Parathyroid adenoma (tissue), 2 donors: Measurements from ENCODE around the gene STIM1.
A peak's percentile ranks its signal among the peaks of the same experiment; 100 is the strongest.

Source experiments
- H2AFZ ChIP-seq: fragments of 300-600 bp; sonication (generic); one replicate; pipeline ENCODE4 v1.7.0; 2017; ENCODE audit warnings: antibody characterized with exemption, mild to moderate bottlenecking
- H3K27ac ChIP-seq: fragments of 300-600 bp; sonication (generic); one replicate; pipeline ENCODE4 v1.7.0; 2017
- H3K27me3 ChIP-seq: fragments of 300-600 bp; sonication (generic); one replicate; pipeline ENCODE4 v1.7.0; 2017; ENCODE audit warnings: low read length; ENCODE audit not compliant: control insufficient read depth, insufficient read depth
- H3K36me3 ChIP-seq: fragments of 300-600 bp; sonication (generic); one replicate; pipeline ENCODE4 v1.7.0; 2017; ENCODE audit warnings: low read length; ENCODE audit not compliant: control insufficient read depth, insufficient read depth
- H3K4me1 ChIP-seq: fragments of 300-600 bp; sonication (generic); one replicate; pipeline ENCODE4 v1.7.0; 2017; ENCODE audit warnings: control low read depth
- H3K4me2 ChIP-seq: fragments of 300-600 bp; sonication (generic); one replicate; pipeline ENCODE4 v1.7.0; 2017; ENCODE audit warnings: low read length
- H3K4me3 ChIP-seq: fragments of 300-600 bp; sonication (generic); one replicate; pipeline ENCODE4 v1.7.0; 2017; ENCODE audit warnings: low read depth, low read length
- H3K79me2 ChIP-seq: fragments of 300-600 bp; sonication (generic); one replicate; pipeline ENCODE4 v1.7.0; 2017; ENCODE audit warnings: control low read depth
- H3K9ac ChIP-seq: fragments of 300-600 bp; sonication (generic); one replicate; pipeline ENCODE4 v1.7.0; 2017; ENCODE audit warnings: mild to moderate bottlenecking
- H3K9me3 ChIP-seq: fragments of 300-600 bp; sonication (generic); one replicate; pipeline ENCODE4 v1.7.0; 2017; ENCODE audit warnings: low read length; ENCODE audit not compliant: control insufficient read depth
- TF ChIP-seq, protein P1 (sequence below): fragments of 300-600 bp; sonication (generic); IDR thresholded peaks from one replicate; pipeline ENCODE4 v1.7.0; 2017; ENCODE audit warnings: antibody characterized with exemption, mild to moderate bottlenecking
- donor health status: primary hyperparathyroidism.

STIM1 gene

DNA sequence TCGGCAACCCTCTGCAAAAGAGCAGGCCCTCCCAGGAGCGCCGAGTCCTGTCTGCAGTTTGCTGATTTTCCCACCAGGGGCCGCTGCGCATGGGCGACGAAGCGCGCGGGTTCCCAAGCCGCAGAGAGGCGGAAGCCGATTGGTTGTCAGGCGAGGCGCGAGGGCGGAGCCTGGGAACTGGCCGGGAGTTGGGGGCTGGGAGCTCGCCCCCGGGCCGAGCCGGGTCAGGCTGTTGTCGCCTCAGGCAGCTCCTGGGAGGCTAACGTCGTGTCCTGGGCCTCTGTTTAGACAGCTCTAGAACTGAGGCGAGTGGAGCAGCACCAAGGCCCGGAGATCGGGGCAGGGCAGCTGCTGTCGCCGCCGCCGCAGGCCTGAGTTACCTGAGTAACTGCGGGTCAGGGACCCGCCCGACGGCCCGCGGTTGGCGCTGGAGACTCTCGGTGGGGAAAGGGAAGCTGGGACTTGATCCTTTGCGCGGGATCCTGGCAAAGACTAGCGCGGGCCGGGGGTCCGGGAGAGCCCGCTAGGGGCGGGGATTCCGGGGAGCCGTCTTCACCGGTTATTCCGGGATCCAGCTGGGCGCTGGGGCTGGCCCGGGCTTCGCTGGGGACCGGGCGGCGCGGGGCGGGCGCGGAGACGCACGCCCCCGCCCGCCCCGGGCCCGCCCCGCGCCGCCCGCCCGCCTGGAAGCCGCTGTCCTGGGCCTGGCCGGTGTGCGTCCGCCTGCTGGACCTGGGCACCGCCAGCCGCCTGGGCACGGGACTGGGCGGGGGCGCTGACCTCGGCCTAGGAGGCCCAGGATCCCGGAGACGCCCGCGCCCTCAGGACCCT is at the start of gene STIM1:
STIM1 (plus strand) TSS at position 688 of the 831 bp plus-strand sequence. CDS start 607 bp downstream, outside the sequence.
- TF ChIP-seq, protein P1, sequence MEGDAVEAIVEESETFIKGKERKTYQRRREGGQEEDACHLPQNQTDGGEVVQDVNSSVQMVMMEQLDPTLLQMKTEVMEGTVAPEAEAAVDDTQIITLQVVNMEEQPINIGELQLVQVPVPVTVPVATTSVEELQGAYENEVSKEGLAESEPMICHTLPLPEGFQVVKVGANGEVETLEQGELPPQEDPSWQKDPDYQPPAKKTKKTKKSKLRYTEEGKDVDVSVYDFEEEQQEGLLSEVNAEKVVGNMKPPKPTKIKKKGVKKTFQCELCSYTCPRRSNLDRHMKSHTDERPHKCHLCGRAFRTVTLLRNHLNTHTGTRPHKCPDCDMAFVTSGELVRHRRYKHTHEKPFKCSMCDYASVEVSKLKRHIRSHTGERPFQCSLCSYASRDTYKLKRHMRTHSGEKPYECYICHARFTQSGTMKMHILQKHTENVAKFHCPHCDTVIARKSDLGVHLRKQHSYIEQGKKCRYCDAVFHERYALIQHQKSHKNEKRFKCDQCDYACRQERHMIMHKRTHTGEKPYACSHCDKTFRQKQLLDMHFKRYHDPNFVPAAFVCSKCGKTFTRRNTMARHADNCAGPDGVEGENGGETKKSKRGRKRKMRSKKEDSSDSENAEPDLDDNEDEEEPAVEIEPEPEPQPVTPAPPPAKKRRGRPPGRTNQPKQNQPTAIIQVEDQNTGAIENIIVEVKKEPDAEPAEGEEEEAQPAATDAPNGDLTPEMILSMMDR, result peak; percentile 93
- Histone ChIP-seq H3K9me3 (no peaks in the 10 kb centered on the region), H3K36me3 (no peaks in the 10 kb centered on the region), H3K27me3 (no peaks in the 10 kb centered on the region), H3K79me2 (peaks cover 20% of the 10 kb centered on the region), H3K27ac (peak within 1 kb of the TSS; percentile 97), H3K4me1 (peaks cover 11% of the 10 kb centered on the region), H3K9ac (peak within 1 kb of the TSS; percentile 74), H2AFZ (peak within 1 kb of the TSS; percentile 98), H3K4me3 (peak within 1 kb of the TSS; percentile 83), H3K4me2 (peak within 1 kb of the TSS; percentile 81)

DNA sequence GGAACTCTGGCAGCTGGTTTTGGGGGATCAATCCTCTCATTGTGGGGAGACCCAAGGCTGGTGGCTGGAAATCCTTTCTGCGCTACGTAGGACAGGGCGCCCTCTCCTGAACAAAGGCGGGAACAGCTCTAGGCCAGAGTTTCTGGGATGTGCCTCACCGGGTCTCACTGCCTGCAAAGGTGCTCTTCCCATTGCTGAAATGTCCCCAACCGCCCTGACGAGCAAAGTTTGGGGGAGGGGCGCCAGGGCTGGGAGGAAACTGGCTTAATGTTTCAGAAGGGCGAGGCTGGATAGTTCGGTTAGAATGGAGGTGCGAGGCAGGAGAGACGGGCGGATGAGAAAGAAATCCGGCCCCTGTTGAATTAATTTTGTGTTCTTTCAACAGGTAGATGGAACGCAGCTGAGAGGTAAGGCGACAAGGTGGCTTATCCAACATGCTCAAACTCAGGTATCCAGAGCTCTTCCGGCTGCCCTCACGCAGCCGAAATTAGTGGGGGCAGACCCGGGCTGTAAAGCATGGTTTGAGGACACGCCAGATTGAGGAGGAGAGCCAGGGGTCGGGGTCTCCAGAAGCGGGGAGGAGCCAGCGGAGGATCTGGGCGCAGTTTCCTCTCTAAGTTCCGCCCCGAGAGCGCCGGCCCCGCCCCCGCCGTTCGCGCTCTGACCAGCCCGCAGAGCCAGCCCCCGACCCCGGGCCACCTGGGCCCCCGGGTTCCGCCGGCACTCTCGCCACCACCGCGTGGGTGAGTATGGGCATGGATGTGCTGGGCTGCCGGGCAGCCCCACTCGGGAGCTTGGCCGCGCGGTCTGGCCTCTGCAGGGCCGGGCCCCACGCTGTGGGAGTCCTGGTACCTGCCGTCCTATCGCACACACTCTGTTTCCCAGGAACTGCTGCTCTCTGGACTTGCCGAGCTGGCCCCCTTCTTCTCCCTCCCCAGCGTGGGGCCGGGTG is 47.3 kb upstream of the STIM1 start, which contains the start of gene PGAP2:
PGAP2 (plus strand) TSS at position 652 of the 952 bp plus-strand sequence. CDS start 2,700 bp downstream, outside the sequence.
- H2AFZ ChIP-seq, result peak within 1 kb of the TSS; percentile 82

GRCh38 chr11:3808861-3809623 is 46.4 kb upstream of the STIM1 start:
- Histone ChIP-seq H2AFZ (peak overlapping the region; percentile 82), H3K79me2 (no peaks in the 10 kb centered on the region), H3K4me1 (no peaks in the 10 kb centered on the region), H3K36me3 (no peaks in the 10 kb centered on the region), H3K4me2 (peak overlapping the region; percentile 78), H3K9ac (no peak overlapping the region), H3K9me3 (no peaks in the 10 kb centered on the region), H3K27me3 (no peaks in the 10 kb centered on the region), H3K4me3 (peak overlapping the region; percentile 62), H3K27ac (no peak overlapping the region)
- TF ChIP-seq, protein P1, result peak; percentile 32

More for the DNA sequence above, 47.3 kb upstream of the STIM1 start, which contains the start of gene PGAP2:
- Histone ChIP-seq H3K4me3 (peak within 1 kb of the TSS; percentile 62), H3K79me2 (no peaks in the 10 kb centered on the region), H3K36me3 (no peaks in the 10 kb centered on the region), H3K9me3 (no peaks in the 10 kb centered on the region), H3K4me2 (peak within 1 kb of the TSS; percentile 78), H3K27ac (no peak within 1 kb of the TSS), H3K4me1 (no peaks in the 10 kb centered on the region), H3K27me3 (no peaks in the 10 kb centered on the region), H3K9ac (no peak within 1 kb of the TSS)
- TF ChIP-seq, protein P1, result peak; percentile 32

GRCh38 chr11:3809624-3809928 is 45.9 kb upstream of the STIM1 start:
- H3K27ac ChIP-seq, result no peak overlapping the region
- no peaks in the 10 kb centered on the region for H3K4me1 ChIP-seq
- H3K79me2 ChIP-seq, result no peaks in the 10 kb centered on the region
- no peak overlapping the region for H3K4me2 ChIP-seq
- no peaks in the 10 kb centered on the region for H3K36me3 ChIP-seq
- H3K9ac ChIP-seq, result no peak overlapping the region
- no peaks in the 10 kb centered on the region for H3K9me3 ChIP-seq
- no peak overlapping the region for H3K4me3 ChIP-seq
- H2AFZ ChIP-seq, result no peak overlapping the region
- H3K27me3 ChIP-seq, result no peaks in the 10 kb centered on the region
- TF ChIP-seq, protein P1, result no peak
